Measurements from ENCODE around the gene UTS2B.

UTS2B gene

DNA sequence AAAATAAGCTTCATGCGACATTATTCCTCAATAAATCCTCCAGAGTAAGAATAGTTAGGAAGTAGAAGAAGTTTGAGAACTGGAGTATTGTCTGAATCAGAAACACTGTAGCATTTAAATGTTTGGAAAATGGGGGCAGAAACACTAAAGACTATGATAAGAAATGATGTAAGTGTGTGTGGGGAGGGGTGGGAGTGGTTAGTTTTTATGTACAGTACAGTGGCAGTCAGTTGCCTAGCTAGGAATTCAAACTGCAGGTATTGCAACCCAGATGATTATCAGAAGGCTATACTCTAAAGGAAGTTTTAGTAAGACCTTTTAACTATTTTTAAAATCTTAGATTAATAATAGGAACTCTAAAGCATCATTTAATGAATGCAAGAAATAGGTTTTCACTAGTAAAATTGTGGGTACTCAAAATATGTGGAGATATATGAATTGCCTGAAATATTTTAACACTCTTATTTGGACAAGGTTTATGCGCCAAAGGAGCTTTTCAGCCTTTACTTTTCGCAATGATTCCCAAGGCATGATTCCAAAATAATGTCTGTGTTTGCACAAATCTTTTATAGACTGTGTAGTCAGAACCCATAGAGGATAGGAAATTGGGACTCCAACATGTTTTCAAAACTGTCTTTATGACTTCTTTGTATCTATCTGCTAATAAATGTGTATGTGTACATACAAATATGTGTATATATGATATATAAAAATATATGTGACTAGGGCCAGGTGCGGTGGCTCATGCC lies 9.1 kb downstream of the UTS2B start:
- no peak for DNase-seq (ENCODE audit: low read depth in 2 of 2)

DNA sequence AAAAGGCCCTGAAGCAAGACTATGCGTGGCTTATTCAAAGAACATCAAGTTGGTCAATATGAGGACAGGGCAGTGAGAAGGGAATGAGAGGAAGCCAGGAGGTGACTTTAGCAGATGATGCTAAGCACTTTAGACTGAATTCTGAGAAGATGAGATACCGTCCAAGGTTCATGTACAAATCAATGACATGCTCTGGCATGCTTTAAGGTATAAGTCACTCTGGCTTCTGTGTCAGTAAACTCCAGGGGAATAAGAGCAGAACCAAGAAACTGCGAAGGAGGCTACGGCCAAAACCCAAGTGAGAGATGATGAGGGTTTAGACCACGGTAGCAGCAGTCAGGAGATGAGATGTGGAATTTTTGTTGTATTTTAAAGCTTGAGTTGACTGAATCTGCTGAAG lies 10.0 kb downstream of the UTS2B start:
- no peak for DNase-seq (ENCODE audit: low read depth in 2 of 2)

DNA sequence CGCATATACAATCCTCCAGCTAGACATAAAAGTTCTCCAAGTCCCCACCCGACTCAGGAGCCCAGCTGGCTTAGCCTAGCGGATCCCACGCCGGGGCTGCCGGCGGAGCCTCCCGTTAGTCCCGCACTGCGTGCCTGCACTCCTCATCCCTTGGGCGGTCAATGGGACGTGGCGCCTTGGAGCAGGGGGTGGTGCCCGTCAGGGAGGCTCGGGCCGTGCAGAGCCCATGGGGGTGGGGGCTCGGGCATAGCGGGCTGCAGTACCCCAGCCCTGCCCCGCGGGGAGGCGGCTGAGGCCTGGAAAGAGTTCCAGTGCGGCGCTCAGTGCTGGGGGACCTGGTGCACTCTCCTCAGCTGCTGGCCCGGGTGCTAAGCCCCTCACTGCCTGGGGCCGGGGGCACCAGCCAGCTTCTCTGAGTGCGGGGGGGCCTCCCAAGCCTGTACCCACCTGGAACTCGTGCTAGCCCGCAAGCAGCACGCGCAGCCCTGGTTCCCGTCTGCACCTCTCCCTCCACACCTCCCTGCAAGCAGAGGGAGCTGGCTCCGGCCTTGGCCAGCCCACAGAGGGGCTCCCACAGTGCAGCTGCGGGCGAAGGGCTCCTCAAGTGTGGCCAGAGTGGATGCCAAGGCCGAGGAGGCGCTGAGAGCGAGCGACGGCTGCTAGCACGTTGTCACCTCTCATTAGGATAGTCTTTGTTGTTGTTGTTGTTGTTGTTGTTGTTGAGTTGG lies 13.3 kb downstream of the UTS2B start:
- no peak for DNase-seq (ENCODE audit: low read depth in 2 of 2)

DNA sequence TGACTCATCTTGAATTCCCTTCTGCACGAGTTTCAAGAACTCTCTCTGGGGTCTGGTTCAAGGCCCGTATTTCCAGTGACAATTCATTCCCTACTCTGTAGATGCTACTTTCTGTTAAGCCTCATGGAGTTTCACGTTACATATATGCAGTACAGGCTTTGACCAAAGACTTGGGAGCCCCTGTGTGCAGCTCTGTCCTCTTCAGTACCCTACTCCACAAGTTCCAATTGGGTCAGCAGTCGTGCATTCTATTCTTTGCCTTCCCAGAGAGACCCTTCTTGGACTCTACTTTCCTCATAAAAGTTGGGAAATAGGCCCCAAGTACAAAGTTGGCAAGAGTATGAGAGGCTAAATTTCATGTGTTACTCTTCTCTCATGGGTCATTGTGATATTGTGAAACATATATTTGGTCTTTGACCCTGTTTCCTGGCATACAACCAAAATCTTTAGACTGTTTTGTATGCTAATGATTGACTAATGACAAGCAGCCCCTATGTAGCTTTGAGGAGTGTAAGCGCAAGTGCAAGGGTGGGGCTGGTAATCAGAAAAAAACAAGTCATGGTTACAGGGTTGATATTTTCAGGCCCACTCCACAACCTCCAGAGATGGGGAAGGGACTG lies 16.1 kb downstream of the UTS2B start:
- DNase-seq (ENCODE audit: low read depth in 2 of 2) = no peak

DNA sequence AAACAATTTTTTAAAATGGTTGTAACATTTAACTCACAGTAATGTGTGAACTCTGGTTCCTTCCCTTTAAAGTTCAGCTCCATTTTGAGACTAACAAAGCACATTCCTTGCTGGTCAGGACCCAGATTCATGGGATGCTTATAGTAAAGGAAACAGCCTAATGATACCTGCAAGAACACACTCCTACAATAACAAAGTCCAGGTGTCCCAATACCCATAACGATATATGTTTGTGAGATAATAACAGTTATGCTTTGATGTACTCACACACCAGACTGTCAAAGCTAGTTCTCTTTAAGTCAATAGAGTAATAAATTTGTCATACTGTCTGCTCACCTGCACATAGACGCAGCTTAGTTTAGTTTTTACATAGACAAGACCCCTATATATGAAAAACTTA lies 17.0 kb downstream of the UTS2B start:
- no peak for DNase-seq (ENCODE audit: low read depth in 2 of 2)

DNA sequence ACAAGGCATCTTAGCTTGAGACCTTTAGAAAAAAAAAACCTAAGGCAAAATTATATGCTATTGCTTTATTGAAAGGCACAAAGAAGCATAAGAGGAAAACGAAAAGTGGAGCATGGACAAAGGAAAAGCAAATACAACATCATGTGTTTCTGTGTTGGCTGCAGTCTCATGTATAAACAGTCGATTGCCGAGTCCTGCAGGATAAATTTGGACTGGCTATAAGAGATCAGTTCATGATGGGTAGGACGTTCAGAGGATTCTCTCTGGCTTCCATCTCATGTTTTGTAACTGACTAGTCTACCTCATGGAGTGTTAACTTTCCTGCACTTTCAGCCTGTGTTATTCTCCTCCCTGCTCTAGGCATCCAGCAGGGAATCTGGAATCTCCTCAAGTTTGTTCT lies 23.0 kb downstream of the UTS2B start:
- no peak for DNase-seq (ENCODE audit: low read depth in 2 of 2)

DNA sequence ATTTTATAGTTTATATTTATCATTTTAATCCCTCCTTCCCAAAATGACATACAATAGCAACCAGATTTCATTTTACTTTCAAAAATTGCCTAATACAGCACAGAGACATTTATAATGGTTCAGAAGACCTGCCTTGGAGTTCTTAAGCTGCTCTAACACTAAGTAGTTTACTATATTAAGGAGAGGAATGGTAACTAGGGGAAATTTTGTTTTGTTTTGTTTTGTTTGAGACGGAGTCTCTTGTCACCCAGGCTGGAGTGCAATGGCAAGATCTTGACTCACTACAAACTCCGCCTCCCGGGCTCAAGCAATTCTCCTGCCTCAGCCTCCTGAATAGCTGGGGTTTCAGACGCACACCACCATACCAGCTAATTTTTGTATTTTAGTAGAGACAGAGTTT lies 23.9 kb downstream of the UTS2B start:
- no peak for DNase-seq (ENCODE audit: low read depth in 2 of 2)

DNA sequence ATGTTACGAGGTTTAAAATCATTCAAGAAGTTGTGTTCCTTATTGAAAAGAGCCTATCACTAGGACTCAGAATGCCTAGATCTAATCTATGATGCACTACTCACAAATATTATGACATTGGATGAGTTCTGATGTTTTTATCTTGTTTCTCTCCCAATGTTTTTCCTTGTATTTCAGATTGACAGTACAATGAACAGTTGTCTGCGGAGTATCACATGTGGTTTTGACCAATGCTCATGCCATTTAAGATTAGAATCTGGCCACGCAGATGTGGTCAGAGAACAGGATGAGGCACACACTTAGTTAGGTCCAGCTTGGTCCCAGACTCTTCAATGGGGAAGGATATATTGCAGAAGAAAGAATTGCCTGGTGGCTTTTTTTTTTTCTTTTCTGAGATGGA lies 26.7 kb downstream of the UTS2B start:
- no peak for DNase-seq (ENCODE audit: low read depth in 2 of 2)

DNA sequence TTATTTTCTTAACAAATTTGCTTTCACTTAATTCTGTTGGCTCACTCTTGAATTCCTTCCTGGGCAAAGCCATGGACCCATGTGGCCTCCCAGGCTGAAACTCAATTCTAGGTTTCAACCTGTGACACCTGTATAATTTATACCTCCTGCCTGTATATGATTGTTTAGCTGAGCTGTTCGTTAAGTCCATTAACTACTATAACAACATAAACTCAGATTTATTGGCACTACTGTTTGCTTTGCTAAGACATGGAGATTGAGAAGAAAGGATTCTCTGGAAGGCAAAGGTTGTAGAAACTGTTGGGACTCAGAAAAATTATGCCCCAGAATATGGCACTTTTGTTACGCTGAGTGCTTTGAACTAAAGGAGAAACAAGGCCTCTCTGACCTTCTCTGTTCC lies 27.9 kb downstream of the UTS2B start:
- DNase-seq (ENCODE audit: low read depth in 2 of 2) = no peak

DNA sequence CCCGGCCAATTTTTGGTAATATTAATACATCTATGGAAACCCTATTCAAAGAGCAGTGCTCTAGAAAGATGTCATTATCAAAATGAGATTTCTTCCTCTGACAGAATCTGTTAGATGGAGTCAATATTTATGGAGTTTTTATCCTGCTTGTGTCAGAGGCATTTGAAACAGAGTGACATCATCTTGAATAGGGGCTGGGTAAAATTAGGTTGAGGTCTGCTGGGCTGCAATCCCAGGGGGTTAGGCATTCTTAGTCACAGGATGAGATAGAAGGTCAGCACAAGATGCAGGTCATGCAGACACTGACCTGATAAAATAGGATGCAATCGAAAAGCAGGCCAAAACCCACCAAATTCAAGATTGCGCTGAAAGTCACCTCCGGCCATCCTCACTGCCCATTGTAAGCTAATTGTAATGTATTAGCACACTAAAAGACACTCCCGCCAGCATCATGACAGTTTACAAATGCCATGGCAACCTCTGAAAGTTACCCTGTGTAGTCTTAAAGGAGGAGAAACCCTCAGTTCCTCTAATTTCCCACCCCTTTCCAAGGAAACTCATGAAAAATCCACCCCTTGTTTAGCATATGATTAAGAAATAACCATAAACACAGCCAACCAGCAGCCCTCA lies 28.4 kb downstream of the UTS2B start:
- no peak for DNase-seq (ENCODE audit: low read depth in 2 of 2)

DNA sequence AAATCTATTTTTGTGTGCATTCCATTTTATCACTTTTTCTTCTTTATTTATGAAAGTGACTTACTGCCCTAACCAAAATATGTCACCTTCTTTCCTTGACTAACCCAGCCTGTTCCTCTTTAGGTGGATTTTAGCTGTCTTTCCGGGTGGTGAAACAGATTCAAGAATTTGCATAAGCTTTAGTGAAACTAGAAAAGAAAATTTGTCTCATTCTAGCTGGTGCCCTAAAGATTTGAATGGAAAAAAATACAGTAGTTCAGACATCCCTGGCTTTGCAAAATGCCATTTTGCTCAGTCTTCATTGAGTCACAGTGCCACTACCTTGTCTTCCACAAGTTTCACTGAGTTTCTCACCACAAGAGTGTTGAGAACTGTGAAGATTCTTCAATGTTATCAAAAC lies 29.3 kb downstream of the UTS2B start:
- no peak for DNase-seq (ENCODE audit: low read depth in 2 of 2)

DNA sequence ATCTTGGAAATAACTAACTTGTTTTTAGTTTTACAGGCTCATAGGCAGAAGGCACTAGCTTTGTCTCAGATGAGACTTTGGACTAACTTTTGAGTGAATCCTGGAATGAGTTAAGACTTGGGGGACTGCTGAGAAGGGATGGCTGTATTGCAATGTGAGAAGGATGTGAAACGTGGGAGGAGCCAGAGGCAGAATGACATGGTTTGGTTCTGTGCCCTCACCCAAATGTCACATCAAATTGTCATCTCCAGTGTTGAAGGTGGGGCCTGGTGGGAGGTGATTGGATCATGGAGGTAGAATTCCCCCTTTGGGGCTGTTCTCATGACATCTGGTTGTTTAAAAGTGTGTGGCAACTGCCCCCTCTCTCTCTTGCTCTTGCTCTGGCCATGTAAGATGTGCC lies 29.9 kb downstream of the UTS2B start:
- DNase-seq (ENCODE audit: low read depth in 2 of 2) = no peak

DNA sequence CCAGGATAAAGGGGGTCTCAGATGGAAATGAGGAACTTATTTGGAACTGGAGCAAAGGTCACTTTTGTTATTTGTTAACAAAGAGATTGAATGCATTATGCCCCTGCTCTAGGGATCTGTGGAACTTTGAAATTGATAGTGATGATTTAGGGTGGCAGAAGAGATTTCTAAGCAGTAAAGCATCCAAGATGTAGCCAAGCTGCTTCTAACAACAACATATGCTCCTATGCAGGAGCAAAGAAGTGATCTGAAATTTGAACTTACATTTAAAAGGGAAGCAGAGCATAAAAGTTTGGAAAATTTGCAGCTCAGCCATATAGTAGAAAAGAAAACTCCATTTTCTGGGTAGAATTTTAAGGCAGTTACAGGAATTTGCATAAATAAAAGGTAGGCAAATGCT lies 31.5 kb downstream of the UTS2B start:
- DNase-seq (ENCODE audit: low read depth in 2 of 2) = no peak

DNA sequence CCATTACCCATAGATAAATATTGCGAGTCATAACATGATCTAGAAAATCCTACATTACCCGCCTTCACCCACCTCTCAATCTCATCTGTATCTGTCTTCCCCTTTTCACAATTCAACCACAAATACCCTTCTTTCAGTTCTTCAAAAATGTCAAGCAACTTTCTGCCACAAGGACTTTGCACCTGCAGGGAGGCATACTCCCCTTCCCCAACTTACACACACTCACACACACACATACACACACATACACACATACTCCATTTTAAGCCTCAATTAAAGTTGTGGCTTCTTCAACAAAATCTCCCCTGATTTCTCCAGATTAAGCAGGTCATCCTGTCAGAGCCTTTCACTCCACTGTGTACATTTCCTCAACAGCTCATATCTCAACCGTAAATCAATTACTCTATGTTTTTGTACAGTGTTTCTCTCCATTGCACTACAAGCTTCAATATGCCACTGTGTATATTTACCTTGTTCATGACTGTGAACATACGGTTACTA lies 34.2 kb downstream of the UTS2B start:
- DNase-seq (ENCODE audit: low read depth in 2 of 2) = no peak

DNA sequence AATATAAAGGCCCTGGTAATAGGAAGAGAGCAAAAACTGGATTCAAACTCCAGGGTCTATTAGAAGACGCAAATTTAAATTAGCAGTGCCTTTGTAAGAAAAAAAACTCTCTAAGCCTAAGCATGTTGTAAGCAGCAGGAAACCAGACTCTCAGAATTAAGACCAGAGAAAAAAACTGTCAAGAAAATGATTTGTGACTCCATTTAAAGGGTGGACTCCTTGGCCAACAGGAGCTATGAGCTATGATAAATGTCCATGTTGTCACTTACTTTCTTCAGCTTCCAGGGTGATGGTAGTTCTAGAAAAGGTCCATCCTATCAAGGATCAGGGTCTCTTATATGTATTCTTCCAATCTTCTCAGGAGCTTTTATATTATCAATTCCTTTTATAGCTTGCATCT lies 36.0 kb downstream of the UTS2B start:
- no peak for DNase-seq (ENCODE audit: low read depth in 2 of 2)

DNA sequence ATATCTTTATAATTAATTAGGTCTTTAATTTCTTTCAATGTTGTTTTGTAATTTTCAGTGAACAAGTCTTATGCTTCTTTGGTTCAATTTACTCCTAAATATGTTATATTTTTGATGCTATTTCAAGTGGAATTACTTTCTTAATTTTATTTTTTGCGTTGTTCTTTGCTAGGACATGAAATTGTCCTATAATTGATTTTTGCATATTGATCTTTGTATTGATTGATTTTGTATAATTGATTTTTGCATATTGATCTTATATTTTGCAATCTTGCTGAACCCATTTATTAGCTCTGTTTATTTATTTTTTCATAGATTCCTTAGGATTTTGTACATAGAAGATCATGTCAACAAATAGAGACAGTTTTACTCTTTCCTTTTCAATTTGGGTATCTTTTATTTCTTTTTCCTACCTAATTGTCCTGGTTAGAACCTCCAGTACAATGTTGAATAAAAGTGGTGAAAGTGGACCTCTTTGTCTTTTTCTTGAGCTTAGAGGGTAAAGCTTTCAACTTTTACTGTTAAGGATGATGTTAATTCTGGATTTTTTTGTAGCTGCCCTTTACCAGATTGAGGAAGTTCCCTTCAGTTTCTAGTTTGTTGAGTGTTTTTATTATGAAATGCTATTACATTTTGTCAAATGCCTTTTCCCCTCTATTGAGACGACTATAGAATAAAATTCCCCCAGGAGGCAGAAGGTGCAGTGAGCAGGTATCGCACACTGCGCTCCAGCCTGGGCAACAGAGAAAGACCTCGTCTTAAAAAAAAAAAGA lies 37.9 kb downstream of the UTS2B start:
- DNase-seq (ENCODE audit: low read depth in 2 of 2) = no peak

DNA sequence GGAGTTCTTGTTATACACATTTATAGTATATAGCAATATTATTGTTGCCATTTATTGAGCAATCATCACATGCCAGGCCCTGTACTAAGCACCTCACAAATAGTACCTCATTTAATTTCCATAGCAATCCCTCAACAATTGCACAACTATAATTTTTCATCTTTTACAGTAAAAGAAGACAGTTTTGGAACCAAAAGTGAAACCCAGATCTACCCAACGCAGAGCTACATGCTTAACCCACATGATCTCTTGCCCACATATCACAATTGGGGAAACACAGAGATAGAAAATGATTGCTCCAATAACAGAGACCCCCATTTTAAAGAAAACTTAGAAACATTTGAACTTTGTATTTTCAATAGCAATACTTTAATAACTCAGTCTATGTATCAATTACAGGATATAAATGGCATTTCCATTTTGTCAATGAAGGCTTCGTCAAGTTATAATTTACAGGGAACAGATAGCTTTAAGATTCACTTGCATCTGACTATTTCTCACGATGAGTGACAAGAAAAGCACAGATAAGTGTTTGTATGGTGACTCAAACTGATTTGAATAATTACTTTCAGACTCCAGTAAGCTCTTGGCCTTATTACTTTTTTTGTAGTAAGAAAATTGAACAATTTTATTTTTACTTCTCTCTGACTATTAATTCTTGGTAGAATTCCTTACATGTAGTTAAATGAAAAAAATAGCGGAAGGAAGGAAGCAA lies 39.9 kb downstream of the UTS2B start:
- DNase-seq (ENCODE audit: low read depth in 2 of 2) = no peak

DNA sequence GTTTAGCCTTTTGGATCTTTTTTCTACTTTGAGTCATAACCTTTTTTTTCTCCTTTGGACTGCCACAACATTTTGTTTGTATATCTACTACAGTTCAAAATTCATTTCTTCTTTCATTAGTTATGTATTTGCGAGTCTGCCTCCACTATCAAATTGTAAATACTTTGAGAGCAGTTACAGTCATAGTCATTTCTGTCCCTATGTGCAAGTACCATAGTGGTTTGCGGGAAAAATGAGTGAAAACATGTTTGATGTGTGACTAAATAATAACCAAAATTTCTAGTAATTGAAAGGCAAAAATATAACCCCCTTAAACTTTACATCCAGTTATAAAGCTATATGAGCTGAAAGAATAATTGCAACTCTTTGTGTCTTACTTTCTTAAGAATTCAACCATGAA lies 46.9 kb downstream of the UTS2B start:
- DNase-seq (ENCODE audit: low read depth in 2 of 2) = no peak

DNA sequence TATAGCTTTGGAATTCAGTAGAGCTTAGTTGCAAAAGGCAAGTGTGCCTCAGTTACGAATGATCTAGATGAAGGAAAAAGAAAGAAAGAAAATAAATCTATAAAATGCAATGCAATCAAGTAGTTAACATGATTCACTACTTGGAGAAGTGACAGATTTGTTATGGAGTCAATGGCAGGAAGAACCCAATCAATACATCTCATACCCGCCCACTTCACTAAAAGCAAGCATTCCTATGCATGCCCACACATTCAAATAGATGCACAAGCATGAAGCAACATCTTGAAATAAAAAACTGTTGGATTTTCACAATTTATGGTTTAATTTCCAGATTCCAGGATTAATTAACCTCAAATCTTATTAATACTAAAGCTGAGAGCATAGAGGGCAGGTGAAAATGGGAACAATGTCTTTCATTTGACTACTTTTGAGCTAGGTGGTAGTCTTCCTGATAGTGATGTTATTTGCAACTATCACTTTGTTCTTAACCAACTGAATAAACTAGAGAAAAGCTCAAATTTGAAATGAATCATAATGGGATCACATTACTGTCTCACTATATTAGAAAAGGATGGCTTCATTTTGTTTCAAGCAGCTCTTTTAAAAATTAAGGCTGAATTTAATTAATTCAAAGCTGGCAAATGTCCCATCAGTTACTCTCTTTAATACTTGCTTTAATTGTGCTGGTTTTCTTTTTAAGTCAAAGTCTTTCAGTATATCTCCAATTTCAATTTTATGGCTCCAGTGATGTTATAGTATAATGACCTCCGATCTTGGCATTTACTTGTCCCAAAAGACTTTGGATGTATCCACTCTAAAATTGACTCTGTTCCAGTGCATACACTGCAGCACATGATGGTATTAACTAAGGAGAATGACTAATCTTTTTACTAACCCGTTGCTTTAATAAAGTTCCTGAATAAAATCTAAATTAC lies 47.8 kb downstream of the UTS2B start:
- no peak for DNase-seq (ENCODE audit: low read depth in 2 of 2)

DNA sequence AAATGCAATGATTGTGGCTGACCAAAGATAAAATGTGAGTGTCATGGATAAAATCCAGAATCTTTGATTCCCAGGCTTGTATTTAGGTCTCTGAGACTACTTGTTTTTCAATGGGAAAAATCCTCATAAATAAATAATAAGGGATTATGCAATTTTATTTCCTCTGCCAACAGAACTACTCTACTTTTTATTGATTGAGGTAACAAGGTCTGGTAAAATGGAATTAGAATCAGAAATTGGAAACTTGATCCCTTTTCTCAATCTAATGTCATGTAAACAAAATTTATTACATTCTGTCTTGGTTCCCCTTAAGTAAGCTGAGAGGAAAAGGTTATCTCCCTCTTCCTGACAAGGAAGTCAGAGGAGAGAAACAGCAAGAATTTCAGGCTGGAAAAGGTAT lies 49.4 kb downstream of the UTS2B start:
- no peak for DNase-seq (ENCODE audit: low read depth in 2 of 2)
